ENCODE measurements around the gene GYS1.

The GYS1 gene

DNA sequence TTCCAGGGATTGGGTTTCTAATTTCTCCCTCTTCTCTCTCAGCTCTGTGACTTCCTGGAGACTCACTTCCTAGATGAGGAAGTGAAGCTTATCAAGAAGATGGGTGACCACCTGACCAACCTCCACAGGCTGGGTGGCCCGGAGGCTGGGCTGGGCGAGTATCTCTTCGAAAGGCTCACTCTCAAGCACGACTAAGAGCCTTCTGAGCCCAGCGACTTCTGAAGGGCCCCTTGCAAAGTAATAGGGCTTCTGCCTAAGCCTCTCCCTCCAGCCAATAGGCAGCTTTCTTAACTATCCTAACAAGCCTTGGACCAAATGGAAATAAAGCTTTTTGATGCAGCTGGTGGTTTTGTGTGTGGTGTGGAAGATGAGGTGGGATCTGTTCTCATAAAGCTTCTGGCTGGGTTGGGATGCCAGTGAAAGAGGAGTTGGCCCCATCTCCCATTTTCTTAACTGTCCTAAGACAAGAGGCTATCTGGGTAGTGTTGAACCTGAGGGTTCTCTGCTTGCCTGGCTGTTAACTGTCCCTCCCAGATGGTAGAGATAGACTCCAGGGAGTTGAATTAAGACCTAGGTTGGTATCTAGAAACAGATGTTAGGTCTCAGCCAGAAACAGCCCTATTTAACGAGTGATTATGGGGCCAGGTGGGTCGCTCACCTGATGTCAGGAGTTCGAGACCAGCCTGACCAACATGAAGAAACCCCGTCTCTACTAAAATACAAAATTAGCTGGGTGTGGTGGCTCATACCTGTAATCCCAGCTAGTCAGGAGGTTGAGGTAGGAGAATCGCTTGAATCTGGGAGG, 26.4 kb downstream of the GYS1 start:
- peaks cover 48% of the 10 kb centered on the region for H3K4me1 Mint-ChIP-seq
- ATAC-seq (ENCODE audit: low read depth) (no peak), DNase-seq (ENCODE audit: low spot score in 2 of 2) (no peak)
- peak overlapping the region; percentile 97 for H3K27ac Mint-ChIP-seq
- H3K36me3 Mint-ChIP-seq: peaks cover 13% of the 10 kb centered on the region
- H3K9me3 Mint-ChIP-seq: no peaks in the 10 kb centered on the region
- no peaks in the 10 kb centered on the region for H3K27me3 Mint-ChIP-seq
- peak overlapping the region; percentile 98 for H3K4me3 Mint-ChIP-seq

DNA sequence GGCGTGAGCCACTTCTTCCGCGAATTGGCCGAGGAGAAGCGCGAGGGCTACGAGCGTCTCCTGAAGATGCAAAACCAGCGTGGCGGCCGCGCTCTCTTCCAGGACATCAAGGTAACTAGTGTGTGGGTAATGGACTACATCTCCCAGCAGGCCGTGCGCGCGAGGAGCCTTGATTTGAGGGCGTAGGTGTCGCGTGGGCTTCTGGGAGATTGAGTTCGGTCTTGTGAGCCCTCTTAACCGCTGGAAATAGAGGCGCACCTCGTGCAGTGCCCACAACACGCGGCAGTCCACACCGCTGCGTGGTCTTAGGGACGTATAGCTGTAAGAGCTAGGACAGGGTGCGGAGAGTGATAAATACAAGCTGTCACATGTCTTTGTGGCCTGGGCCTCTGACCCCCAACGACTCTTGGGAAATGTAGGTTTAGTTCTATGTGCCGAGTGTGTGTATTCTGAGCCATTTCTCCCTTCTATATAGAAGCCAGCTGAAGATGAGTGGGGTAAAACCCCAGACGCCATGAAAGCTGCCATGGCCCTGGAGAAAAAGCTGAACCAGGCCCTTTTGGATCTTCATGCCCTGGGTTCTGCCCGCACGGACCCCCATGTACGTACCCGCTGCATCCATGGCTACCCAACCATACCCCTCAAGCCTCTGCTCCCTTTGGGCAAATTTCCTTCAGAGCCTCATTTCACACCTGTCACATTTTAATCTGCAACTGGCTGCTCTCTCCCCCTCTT, 27.1 kb downstream of the GYS1 start:
- peak overlapping the region; percentile 97 for H3K27ac Mint-ChIP-seq
- DNase-seq (ENCODE audit: low spot score in 2 of 2) (peak; percentile 83 to 88), ATAC-seq (ENCODE audit: low read depth) (peak; percentile 63)
- H3K9me3 Mint-ChIP-seq: no peaks in the 10 kb centered on the region
- peaks cover 48% of the 10 kb centered on the region for H3K4me1 Mint-ChIP-seq
- H3K27me3 Mint-ChIP-seq: no peaks in the 10 kb centered on the region
- H3K36me3 Mint-ChIP-seq: peaks cover 13% of the 10 kb centered on the region
- peak overlapping the region; percentile 98 for H3K4me3 Mint-ChIP-seq

DNA sequence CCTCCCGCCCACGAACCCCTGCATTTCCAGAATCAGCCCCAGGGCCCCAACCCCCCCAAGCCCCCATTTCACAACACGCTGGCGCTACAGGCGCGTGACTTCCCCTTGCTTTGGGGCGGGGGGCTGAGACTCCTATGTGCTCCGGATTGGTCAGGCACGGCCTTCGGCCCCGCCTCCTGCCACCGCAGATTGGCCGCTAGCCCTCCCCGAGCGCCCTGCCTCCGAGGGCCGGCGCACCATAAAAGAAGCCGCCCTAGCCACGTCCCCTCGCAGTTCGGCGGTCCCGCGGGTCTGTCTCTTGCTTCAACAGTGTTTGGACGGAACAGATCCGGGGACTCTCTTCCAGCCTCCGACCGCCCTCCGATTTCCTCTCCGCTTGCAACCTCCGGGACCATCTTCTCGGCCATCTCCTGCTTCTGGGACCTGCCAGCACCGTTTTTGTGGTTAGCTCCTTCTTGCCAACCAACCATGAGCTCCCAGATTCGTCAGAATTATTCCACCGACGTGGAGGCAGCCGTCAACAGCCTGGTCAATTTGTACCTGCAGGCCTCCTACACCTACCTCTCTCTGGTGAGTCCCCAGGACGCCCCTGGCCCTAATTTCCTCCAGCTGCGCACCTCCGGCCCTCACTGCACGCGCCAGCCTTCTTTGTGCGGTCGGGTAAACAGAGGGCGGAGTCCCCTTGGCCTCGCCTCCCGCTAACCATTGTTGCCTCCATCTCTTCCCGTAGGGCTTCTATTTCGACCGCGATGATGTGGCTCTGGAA, 27.9 kb downstream of the GYS1 start, which contains the start of gene FTL:
Gene FTL (plus strand): TSS at position 270 of the 766 bp plus-strand sequence. CDS start 199 bp downstream, at position 469.
- no peaks in the 10 kb centered on the region for H3K9me3 Mint-ChIP-seq
- H3K36me3 Mint-ChIP-seq: peaks cover 13% of the 10 kb centered on the region
- peaks cover 46% of the 10 kb centered on the region for H3K4me1 Mint-ChIP-seq
- no peaks in the 10 kb centered on the region for H3K27me3 Mint-ChIP-seq
- DNase-seq (ENCODE audit: low spot score in 2 of 2) (peak; percentile 87 to 89), ATAC-seq (ENCODE audit: low read depth) (peak; percentile 81)
- peak within 1 kb of the TSS; percentile 97 for H3K27ac Mint-ChIP-seq
- H3K4me3 Mint-ChIP-seq: peak within 1 kb of the TSS; percentile 98

DNA sequence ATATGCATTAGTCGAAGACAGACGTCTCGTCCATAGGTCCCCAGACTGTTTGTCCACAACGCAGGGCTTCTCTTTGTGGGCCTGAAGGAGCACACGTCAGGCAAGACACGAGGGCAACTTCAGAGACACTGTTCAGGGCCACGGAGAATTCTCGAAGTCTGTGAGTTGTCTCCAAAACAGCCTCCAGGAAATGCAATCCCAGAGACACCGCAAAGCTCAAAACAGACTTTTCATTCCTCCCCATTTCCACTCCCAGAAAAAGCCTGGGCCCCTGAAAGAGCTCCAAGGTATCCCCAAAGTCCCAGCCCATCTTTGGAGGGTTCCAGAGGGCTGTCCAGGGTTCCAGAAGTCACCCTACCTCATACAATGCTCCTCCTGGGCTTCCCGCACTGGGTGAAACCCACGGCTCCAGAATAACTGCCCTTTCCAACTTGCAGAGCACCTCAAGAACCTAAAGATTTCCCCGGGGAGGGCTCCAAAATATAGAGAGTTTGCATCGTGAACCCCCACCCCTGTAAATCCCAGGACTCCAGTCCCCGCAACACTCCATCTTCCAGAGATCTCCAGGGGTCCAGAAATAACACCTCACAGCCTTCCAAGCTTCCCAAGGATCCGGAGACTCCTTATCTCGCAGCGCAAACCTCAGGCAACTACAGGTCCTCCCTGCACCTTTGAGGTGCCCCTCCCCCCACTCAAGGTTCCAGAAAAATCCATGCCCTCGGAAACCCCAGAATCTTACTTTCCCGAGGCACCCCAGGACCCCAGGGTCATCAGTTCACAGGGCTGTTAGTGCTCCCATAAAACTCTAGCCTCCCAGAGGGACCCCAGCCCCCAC, 28.7 kb downstream of the GYS1 start:
- H3K9me3 Mint-ChIP-seq: no peaks in the 10 kb centered on the region
- H3K4me1 Mint-ChIP-seq: peaks cover 44% of the 10 kb centered on the region
- ATAC-seq (ENCODE audit: low read depth) (no peak), DNase-seq (ENCODE audit: low spot score in 2 of 2) (no peak)
- peak overlapping the region; percentile 98 for H3K4me3 Mint-ChIP-seq
- H3K27ac Mint-ChIP-seq: peak overlapping the region; percentile 97
- H3K36me3 Mint-ChIP-seq: peaks cover 13% of the 10 kb centered on the region
- H3K27me3 Mint-ChIP-seq: no peaks in the 10 kb centered on the region

DNA sequence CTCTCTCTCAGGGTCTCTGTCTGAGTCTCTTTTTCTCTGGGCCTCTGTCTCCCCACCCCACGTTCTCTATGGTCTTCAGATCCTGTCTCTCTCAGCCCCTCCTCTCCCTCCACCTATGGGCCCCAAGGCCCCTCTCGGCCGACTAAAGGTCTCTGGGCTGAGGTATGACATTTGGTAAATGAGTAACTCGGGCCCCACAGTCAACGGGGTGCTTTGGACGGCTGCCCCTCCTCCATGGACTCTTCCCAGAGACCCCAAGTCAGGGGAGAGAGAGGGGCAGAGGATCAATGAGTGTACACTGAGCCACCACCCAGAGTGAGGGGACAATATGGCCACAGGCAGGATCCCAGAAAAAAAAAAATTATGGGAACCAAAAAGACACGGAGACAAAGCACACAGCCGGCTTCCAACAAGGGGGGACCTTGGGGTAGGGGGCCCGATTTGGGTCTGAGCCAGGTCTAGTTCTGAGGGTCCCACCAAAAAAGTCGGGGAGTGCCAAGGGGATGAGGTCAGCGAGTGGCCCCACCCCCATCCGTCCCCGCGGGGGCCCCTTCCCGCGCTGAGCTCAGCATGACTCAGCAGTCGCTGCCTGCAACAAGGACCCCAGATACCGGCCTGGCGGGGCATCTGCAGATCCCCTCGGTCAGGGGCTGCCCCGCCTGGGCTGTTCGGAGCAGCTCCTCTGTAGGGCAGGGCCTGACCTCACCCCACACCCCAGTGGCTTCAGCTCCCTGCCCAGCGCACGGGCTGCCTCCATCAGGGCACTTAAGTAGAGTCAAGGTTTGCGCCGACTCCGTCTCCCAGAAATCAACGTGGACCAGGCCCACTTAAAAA, 29.5 kb downstream of the GYS1 start:
- H3K4me1 Mint-ChIP-seq: peaks cover 47% of the 10 kb centered on the region
- H3K4me3 Mint-ChIP-seq: peak overlapping the region; percentile 98
- H3K27ac Mint-ChIP-seq: peak overlapping the region; percentile 97
- DNase-seq (ENCODE audit: low spot score in 2 of 2): peak in 1 of 2 donors; percentile 37
- no peaks in the 10 kb centered on the region for H3K27me3 Mint-ChIP-seq
- ATAC-seq (ENCODE audit: low read depth): no peak
- peaks cover 14% of the 10 kb centered on the region for H3K36me3 Mint-ChIP-seq
- no peaks in the 10 kb centered on the region for H3K9me3 Mint-ChIP-seq

DNA sequence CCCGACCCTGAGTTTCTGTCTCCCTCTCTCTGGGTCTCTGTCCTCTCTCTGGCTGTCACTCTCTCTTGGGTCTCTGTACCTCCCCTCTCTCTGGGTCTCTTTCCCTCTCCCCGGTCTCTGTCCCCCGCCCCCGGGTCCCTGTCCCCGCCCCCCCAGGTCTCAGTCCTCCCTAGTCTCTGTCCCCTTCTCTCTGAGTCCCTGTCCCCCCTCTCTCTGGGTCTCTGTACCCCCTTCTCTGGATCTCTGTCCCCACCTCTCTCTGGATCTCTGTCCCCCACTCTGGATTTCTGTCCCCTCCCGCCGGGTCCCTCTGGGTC, 30.3 kb downstream of the GYS1 start:
- Mint-ChIP-seq H3K4me1 (peaks cover 43% of the 10 kb centered on the region), H3K36me3 (peaks cover 14% of the 10 kb centered on the region)
- no peak for DNase-seq (ENCODE audit: low spot score in 2 of 2)

DNA sequence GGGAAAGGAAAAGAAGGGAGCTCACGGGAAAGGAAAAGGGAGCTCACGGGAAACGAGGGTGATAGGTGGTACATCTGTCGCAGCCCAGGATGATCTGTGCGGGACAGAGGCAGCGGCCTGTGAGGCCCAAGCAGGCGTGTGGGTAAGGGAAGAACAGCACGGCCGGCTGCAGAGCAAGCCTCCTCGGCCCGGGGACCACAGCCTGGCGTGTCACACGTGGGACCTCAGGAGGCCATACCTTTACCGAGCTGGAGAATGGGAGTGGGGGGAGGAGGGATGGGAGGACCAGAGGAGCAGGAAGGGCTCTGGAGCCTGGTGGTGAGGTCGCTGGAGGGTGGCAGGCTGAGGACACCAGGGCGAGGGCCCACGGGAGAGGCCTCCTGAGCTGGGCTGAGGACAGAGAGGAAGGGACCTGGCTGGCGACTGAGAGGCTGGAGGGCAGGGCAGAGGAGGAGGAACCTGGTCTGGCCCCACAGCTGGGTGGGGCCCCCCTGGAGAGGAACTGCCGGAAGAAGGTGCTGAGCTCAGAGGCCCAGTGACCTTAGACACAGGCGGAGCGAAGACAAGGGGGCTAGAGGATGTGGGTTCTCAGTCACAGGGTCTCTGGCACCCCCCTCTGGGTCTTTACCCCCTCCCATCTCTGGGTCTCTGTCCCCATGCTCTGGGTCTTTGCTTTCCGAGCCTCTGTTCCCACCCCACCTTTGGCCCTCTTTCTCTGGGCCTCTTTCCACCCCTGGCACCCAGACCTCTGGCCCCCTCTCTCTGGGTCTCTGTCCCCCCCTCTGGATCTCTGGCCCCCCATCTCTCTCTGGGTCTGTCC, 30.9 kb downstream of the GYS1 start:
- Mint-ChIP-seq H3K4me3 (peak overlapping the region; percentile 71), H3K9me3 (no peaks in the 10 kb centered on the region), H3K27me3 (no peaks in the 10 kb centered on the region), H3K27ac (peak overlapping the region; percentile 97), H3K4me1 (peaks cover 39% of the 10 kb centered on the region), H3K36me3 (peaks cover 13% of the 10 kb centered on the region)
- peak; percentile 34 for ATAC-seq (ENCODE audit: low read depth)
- peak; percentile 41 to 56 for DNase-seq (ENCODE audit: low spot score in 2 of 2)

More for the DNA sequence above, 30.3 kb downstream of the GYS1 start:
- ATAC-seq (ENCODE audit: low read depth): no peak
- Mint-ChIP-seq H3K4me3 (peak overlapping the region; percentile 71), H3K9me3 (no peaks in the 10 kb centered on the region), H3K27me3 (no peaks in the 10 kb centered on the region), H3K27ac (peak overlapping the region; percentile 97)

DNA sequence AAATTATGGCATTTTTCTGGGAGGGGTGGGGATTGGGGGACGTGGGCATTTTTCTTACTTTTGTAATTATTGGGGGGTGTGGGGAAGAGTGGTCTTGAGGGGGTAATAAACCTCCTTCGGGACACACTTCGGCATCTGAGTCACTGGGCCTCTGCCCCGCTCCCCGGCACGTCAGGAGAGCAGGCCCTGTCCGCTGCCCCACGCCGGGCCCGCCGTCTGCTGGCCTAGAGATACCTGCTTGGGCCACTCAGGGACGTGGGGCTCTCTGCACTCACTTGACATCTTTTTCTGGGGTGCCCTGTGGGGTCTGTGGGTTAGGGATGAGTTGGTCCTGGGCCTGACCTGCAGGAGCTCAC, 31.5 kb downstream of the GYS1 start:
- Mint-ChIP-seq H3K27me3 (no peaks in the 10 kb centered on the region), H3K36me3 (peaks cover 15% of the 10 kb centered on the region), H3K27ac (peak overlapping the region; percentile 97), H3K4me1 (peaks cover 42% of the 10 kb centered on the region), H3K4me3 (peak overlapping the region; percentile 71), H3K9me3 (no peaks in the 10 kb centered on the region)
- ATAC-seq (ENCODE audit: low read depth): no peak
- DNase-seq (ENCODE audit: low spot score in 2 of 2): no peak

DNA sequence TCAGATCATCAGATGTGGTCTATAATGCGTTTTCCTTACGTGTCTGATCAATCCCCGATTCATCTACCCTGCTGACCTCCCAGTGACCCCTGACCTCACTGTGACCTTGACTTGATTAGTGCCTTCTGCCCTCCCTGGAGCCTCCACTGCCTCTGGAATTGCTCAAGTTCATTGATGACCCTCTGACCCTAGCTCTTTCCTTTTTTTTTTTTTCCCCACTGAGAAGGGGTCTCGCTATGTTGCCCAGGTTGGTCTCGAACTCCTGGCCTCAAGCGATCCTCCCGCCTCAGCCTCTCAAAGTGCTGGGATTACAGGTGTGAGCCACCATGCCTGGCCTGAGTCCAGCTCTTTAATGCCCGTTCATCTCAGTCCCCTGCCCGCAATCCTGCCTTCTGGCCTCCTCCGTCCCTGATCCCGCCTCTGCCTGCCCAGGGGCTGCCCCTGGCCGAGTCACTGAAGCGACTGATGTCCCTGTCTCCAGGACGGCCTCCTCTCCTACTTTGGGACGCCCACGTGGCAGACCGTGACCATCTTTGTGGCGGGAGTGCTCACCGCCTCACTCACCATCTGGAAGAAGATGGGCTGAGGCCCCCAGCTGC, 32.0 kb downstream of the GYS1 start:
- Mint-ChIP-seq H3K36me3 (peaks cover 13% of the 10 kb centered on the region), H3K4me1 (peaks cover 41% of the 10 kb centered on the region), H3K4me3 (no peak overlapping the region), H3K9me3 (no peaks in the 10 kb centered on the region), H3K27me3 (no peaks in the 10 kb centered on the region), H3K27ac (peak overlapping the region; percentile 59)
- ATAC-seq (ENCODE audit: low read depth) (no peak), DNase-seq (ENCODE audit: low spot score in 2 of 2) (no peak)

DNA sequence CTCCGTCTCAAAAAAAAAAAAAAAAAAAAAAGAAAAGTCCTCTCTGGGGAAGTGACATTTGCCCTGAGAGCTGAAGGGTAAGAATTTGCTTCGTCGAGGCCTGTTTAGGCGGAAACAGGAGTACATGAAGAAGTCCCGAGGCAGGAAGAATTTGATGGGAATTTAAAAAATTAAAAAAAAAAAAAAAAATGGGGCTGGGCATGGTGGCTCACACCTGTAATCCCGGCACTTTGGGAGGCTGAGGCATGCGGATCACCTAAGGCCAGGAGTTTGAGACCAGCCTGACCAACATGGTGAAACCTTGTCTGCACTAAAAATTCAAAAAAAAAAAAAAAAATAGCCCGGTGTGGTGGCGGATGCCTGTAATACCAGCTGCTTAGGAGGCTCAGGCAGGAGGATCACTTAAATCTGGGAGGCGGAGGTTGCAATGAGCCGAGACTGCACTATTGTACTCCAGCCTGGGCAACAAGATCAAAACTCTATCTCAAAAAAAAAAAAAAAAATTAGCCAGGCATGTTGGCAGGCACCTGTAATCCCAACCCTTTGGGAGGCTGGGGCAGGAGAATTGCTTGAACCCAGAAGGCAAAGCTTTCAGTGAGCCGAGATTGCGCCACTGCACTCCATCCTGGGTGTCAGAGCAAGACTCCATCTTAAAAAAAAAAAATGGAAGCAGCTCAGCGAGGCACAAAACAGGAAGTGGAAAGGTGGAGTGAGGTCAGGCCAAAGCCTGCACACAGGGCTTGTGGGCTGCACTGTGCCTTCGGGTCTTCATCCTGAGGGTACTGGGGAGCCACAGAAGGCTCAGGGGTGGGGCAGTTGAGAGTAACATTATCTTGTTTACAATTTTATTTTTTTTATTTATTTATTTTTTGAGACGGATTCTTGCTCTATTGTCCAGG, 33.5 kb downstream of the GYS1 start:
- Mint-ChIP-seq H3K4me1 (peaks cover 45% of the 10 kb centered on the region), H3K9me3 (no peaks in the 10 kb centered on the region), H3K36me3 (peaks cover 10% of the 10 kb centered on the region), H3K27ac (no peak overlapping the region), H3K4me3 (no peak overlapping the region), H3K27me3 (no peaks in the 10 kb centered on the region)
- ATAC-seq (ENCODE audit: low read depth) (no peak), DNase-seq (ENCODE audit: low spot score in 2 of 2) (no peak)

DNA sequence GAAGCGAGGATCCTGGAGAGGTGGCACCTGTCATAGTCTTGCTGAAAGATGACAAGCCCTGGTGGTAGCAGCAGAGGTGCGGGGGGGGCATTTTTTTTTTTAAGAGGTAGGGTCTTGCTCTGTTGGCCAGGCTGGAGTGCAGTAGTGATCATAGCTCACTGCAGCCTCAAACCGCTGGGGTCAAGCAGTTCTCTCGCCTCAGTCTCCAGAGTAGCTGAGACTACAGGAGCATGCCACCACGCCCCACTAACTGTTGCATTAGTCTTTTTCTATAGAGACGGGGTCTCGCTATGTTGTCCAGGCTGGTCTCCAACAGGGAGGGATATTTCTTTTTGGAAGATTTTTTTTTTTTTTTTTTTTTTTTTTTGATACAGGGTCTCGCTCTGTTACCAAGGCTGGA, 35.1 kb downstream of the GYS1 start:
- H3K9me3 Mint-ChIP-seq: no peaks in the 10 kb centered on the region
- H3K27ac Mint-ChIP-seq: no peak overlapping the region

More for the DNA sequence above, 35.1 kb downstream of the GYS1 start:
- peaks cover 10% of the 10 kb centered on the region for H3K36me3 Mint-ChIP-seq
- DNase-seq (ENCODE audit: low spot score in 2 of 2) (no peak), ATAC-seq (ENCODE audit: low read depth) (no peak)
- peaks cover 34% of the 10 kb centered on the region for H3K4me1 Mint-ChIP-seq
- H3K4me3 Mint-ChIP-seq: no peak overlapping the region
- no peaks in the 10 kb centered on the region for H3K27me3 Mint-ChIP-seq
